Measurements from ENCODE around the gene PPARD.

GRCh38 chr6:35441205-35441604, 98.8 kb downstream of the PPARD start:
- TF ChIP-seq RAD21 (conservative IDR thresholded peaks at IDR 0.05) = no peak
- TF ChIP-seq EZH2 (IDR thresholded peaks at IDR 0.05; ENCODE audit: borderline replicate concordance, insufficient read depth, low read length, poor library complexity, severe bottlenecking) = no peak
- no peak for TF ChIP-seq CTCF (IDR thresholded peaks at IDR 0.05; ENCODE audit: poor library complexity, severe bottlenecking)
- no peak for TF ChIP-seq REST (IDR thresholded peaks at IDR 0.05; ENCODE audit: borderline replicate concordance)

Measured in neural cell (in vitro differentiated cells).